ENCODE results near the gene S1PR1.

The S1PR1 gene

GRCh38 chr1:101278845-101279244 lies 42.0 kb downstream of the S1PR1 start:
- TF ChIP-seq FOXP2 (optimal IDR thresholded peaks at IDR 0.05; ENCODE audit: borderline replicate concordance, extremely low read depth, extremely low read length, insufficient read depth) (no peak), TAF1 (IDR thresholded peaks at IDR 0.05; ENCODE audit: borderline replicate concordance, insufficient read depth, low read length) (no peak), POLR2AphosphoS5 (IDR thresholded peaks at IDR 0.05; ENCODE audit: low read depth, low read length) (no peak), REST (IDR thresholded peaks at IDR 0.05; ENCODE audit: insufficient read depth in 1 of 2, low read depth in 2 of 2, low read length in 2 of 2) (no peak), SIN3A (IDR thresholded peaks at IDR 0.05; ENCODE audit: borderline replicate concordance, insufficient read depth, low read length) (no peak)

GRCh38 chr1:101280049-101280592 lies 43.3 kb downstream of the S1PR1 start:
- TF ChIP-seq FOXP2 (optimal IDR thresholded peaks at IDR 0.05; ENCODE audit: borderline replicate concordance, extremely low read depth, extremely low read length, insufficient read depth) (no peak), SIN3A (IDR thresholded peaks at IDR 0.05; ENCODE audit: borderline replicate concordance, insufficient read depth, low read length) (no peak), REST (IDR thresholded peaks at IDR 0.05; ENCODE audit: insufficient read depth in 1 of 2, low read depth in 2 of 2, low read length in 2 of 2) (no peak), TAF1 (IDR thresholded peaks at IDR 0.05; ENCODE audit: borderline replicate concordance, insufficient read depth, low read length) (no peak)

- no peak for TF ChIP-seq TAF1 (IDR thresholded peaks at IDR 0.05; ENCODE audit: borderline replicate concordance, insufficient read depth, low read length)
- no peak for TF ChIP-seq POLR2AphosphoS5 (IDR thresholded peaks at IDR 0.05; ENCODE audit: low read depth, low read length)
- TF ChIP-seq FOXP2 (optimal IDR thresholded peaks at IDR 0.05; ENCODE audit: borderline replicate concordance, extremely low read depth, extremely low read length, insufficient read depth), result no peak
- no peak for TF ChIP-seq REST (IDR thresholded peaks at IDR 0.05; ENCODE audit: insufficient read depth in 1 of 2, low read depth in 2 of 2, low read length in 2 of 2)
- TF ChIP-seq SIN3A (IDR thresholded peaks at IDR 0.05; ENCODE audit: borderline replicate concordance, insufficient read depth, low read length), result no peak
Measured at GRCh38 chr1:101280942-101281654, 44.3 kb downstream of the S1PR1 start.

- no peak for TF ChIP-seq REST (IDR thresholded peaks at IDR 0.05; ENCODE audit: insufficient read depth in 1 of 2, low read depth in 2 of 2, low read length in 2 of 2)
- no peak for TF ChIP-seq TAF1 (IDR thresholded peaks at IDR 0.05; ENCODE audit: borderline replicate concordance, insufficient read depth, low read length)
- no peak for TF ChIP-seq SIN3A (IDR thresholded peaks at IDR 0.05; ENCODE audit: borderline replicate concordance, insufficient read depth, low read length)
- no peak for TF ChIP-seq FOXP2 (optimal IDR thresholded peaks at IDR 0.05; ENCODE audit: borderline replicate concordance, extremely low read depth, extremely low read length, insufficient read depth)
- TF ChIP-seq POLR2AphosphoS5 (IDR thresholded peaks at IDR 0.05; ENCODE audit: low read depth, low read length), result no peak
Measured at GRCh38 chr1:101281751-101282150, 44.9 kb downstream of the S1PR1 start.
